SHP77 (cell line): Measurements from ENCODE around the gene EDDM13.
A peak's percentile ranks its signal among the peaks of the same experiment; 100 is the strongest.
"Not testable (repeated sequence)": the region's sequence is repeated elsewhere in the genome, so short reads cannot be mapped to it uniquely, and the experiment has no call there.

Source experiments
- DNase-seq, 2 experiments: peaks; one replicate each; lab custom pipeline; 2025; lab: John Stamatoyannopoulos, UW

Gene EDDM13

GRCh38 chr19:56321989-56322440, 49.5 kb downstream of the EDDM13 start:
- no peak for DNase-seq

DNA sequence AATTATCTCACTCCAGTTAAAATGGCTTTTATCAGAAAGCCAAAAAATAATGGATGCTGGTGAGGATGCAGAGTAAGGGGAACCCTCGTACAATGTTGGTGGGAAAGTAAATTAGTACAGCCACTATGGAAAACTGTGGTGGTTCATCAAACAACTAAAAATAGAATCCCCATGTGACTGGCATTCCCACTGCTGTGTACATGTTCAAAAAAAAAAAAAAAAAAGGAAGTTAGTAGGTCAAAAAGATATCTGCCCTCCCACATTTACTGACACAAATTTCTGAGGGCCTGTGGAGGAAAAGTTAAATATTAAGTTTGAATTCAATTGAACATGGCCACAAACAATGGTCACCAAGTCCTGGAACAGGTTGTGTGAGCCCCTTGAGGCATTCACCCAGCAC, 51.9 kb downstream of the EDDM13 start:
- DNase-seq: no peak

DNA sequence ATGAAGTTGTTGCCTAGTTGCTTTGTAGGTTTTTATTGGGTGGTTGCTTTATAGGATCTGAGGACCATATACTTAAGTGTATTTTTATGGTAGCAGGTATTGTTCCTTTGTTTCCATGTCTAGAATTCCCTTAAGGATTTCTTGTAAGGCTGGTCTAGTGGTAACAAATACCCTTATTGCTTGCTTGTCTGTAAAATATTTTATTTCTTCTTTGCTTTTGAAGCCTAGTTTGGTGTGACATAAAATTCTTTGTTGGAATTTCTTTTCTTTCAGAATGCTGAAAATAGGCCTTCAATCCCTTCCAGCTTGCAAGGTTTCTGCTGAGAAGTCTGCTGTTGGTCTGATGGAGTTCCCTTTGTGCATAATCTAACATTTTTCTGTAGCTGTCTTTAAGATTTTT, 60.1 kb downstream of the EDDM13 start:
- no peak for DNase-seq

- peak; percentile 30 to 56 for DNase-seq
Observed at GRCh38 chr19:56333506-56333905, 61.0 kb downstream of the EDDM13 start.

DNA sequence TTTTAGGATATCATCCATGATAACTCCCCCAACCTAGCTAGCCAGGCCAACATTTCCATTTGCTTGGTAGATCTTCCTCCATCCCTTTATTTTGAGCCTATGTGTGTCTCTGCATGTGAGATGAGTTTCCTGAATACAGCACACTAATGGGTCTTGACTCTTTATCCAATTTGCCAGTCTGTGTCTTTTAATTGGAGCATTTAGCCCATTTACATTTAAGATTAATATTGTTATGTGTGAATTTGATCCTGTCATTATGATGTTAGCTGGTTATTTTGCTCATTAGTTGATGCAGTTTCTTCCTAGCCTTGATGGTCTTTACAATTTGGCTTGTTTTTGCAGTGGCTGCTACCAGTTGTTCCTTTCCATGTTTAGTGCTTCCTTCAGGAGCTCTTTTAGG, 62.8 kb downstream of the EDDM13 start:
- not testable (repeated sequence) for DNase-seq

DNA sequence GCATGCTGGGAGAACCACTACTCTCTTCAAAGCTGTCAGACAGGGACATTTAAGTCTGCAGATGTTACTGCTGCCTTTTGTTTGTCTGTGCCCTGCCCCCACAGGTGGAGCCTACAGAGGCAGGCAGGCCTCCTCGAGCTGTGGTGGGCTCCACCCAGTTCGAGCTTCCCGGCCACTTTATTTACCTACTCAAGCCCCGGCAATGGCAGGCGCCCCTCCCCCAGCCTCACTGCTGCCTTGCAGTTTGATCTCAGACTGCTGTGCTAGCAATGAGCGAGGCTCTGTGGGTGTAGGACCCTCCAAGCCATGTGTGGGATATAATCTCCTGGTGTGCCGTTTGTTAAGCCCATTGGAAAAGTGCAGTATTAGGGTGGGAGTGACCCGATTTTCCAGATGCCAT, 64.5 kb downstream of the EDDM13 start:
- DNase-seq: not testable (repeated sequence)

DNA sequence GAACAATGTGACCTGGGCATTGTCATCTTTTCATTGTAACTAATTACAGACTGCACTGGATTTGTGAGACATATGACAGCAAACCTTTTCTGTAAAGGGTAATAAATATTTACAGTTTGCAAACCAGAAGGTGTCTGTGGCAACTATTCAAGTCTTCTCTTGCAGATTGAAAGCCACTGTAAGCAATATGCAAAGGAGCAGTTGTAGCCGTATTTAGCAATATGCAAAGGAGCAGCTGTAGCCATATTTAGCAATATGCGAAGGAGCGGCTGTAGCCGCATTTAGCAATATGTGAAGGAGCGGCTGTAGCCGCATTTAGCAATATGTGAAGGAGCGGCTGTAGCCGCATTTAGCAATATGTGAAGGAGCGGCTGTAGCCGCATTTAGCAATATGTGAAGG, 66.5 kb downstream of the EDDM13 start:
- not testable (repeated sequence) for DNase-seq

DNA sequence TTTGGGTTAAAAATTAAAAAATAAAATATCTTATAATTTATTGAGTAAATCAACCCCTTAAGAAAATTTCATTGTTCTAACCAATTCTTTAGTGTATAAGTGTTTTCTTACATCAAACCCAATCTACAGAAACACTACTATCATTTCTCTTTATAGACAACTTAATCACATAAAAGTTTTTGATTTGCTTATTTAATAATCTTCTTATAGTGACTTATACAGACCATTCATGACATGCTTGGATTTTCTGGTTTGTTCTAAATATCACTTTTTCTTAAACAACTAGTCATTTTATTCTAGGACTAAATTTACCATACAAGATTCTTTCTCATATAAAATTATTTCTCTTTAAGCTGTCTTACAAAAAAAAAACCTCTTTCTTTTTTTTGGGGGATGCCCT, 69.4 kb downstream of the EDDM13 start:
- no peak for DNase-seq

- DNase-seq: no peak
Observed at GRCh38 chr19:56347163-56347778, 74.7 kb downstream of the EDDM13 start.

GRCh38 chr19:56348289-56348877, 75.8 kb downstream of the EDDM13 start:
- peak; percentile 5 to 39 for DNase-seq

DNA sequence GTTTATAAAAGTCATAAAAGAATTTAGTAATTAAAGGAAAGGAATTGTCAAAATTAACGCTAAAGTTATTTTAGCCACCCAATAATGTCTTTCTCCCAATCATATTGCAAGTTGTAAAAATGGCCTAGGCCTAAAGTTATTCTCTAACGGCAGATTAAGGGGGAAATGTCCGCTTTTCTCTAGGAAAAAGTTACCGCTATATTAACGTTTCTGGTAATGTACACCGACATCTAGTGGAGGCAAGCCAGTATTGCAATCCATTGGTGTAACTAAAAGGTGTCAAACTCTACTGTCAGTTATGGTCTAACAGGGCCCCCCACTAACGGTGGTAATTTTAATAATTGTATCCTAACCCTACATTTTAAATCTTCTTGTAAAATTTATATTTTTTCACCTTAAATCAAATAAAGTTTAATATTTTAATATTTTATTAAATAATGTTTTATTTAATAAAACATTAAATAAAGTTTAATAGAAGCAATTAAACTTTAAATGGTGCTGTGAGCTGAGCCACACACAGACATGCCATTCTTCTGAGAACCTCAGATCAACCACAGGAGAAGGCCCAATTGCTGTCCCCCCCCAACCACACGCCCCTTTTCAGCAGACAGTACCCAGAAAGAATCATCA, 78.0 kb downstream of the EDDM13 start:
- peak; percentile 13 to 34 for DNase-seq

DNA sequence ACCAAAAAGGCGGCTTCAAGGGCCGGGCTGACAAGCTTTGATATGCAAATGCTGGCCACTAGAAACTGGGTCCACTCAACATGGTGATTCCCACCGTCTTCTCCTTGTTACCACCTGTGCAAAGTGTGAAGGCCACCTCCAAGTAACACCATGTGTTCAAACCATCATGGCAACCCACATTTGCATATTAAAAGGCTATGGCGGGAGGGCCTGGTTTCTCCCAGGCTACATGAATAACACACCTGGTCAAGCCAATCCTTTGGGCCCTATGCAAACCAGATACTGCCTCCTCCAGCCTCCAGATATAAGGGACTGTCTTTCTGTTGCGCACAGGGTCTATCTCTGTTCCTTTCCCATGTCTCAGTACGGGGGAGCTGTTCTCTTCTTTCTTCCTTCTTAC, 78.7 kb downstream of the EDDM13 start:
- no peak for DNase-seq

GRCh38 chr19:56355517-56355916, 83.0 kb downstream of the EDDM13 start:
- DNase-seq: no peak

DNA sequence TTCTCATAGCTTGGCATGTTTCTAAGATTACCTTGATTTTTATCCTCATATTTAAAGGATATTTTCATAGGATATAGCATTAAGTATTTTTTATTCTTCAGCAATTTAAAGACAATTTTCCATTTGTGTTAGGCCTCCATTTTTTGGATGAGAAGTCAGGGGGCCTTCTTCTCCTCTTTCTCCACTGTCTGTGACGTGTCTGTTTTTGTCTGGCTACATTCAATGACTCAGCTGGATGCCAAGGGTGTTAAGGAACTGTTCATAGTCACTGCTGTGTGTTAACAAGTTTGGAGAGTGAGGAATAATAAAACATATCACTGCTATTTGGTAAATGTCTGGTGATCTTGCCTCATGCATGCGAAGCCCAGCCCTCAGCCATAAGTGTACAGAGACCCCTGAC, 84.4 kb downstream of the EDDM13 start:
- no peak for DNase-seq
